Spinal cord (tissue), 10 donors: ENCODE data around the gene ADRA2B. TPM values are rescaled to one million over a fixed set of nuclear protein-coding genes. Genes with fewer than 3 reads are reported as not detected.

Experiments used
- DNase-seq, 6 donors: peaks; one replicate each; pipeline versions ENCODE4 v3.0.0 to v3.0.0-alpha.2; 2013 to 2015; ENCODE audit warnings: low spot score in 6 of 6, low read depth in 4 of 6
- H3K27ac ChIP-seq: one replicate; pipeline ENCODE4 v1.5.1; 2013; ENCODE audit warnings: low read depth, low read length, control low read depth
- H3K27me3 ChIP-seq: one replicate; pipeline ENCODE4 v1.6.1; 2013; ENCODE audit warnings: low read length; ENCODE audit not compliant: control insufficient read depth, insufficient read depth
- H3K36me3 ChIP-seq: one replicate; pipeline ENCODE4 v1.6.1; 2013; ENCODE audit warnings: low read length; ENCODE audit not compliant: control insufficient read depth, insufficient read depth
- H3K4me1 ChIP-seq: one replicate; pipeline ENCODE4 v1.6.1; 2013; ENCODE audit warnings: low read length; ENCODE audit not compliant: control insufficient read depth, insufficient read depth
- H3K4me3 ChIP-seq: one replicate; pipeline ENCODE4 v1.5.1; 2013; ENCODE audit warnings: low read depth, low read length, control low read depth
- H3K9me3 ChIP-seq: one replicate; pipeline ENCODE4 v1.6.1; 2013; ENCODE audit warnings: low read length; ENCODE audit not compliant: control insufficient read depth, insufficient read depth
- WGBS: methylation state at CpG from one replicate; pipeline ENCODE4 v1.1.5; 2013; ENCODE audit warnings: missing lambda C conversion rate; ENCODE audit not compliant: insufficient coverage; 5-methylcytosine and 5-hydroxymethylcytosine counted together
- polyA plus RNA-seq, 2 donors: library from polyadenylated mRNA; unstranded; fragments of 120-200 nt; gene quantifications; one replicate each; pipeline ENCODE4 v1.2.1, GENCODE V29; 2013; ENCODE audit not compliant: insufficient read length in 2 of 2
- total RNA-seq, 2 donors: library from RNA; depleted of rRNA in 1 of 2; stranded (reverse); fragments of 120-200 nt in 1 of 2; fragments of >200 nt in 1 of 2; gene quantifications; one replicate each; pipeline versions ENCODE4 v1.2.3 to v1.2.4, GENCODE V29; 2013 to 2014
- donor health status: healthy.

ADRA2B gene
- total and polyA plus RNA-seq, 4 donors = 0.25 to 0.88 (median 0.61) TPM

DNA sequence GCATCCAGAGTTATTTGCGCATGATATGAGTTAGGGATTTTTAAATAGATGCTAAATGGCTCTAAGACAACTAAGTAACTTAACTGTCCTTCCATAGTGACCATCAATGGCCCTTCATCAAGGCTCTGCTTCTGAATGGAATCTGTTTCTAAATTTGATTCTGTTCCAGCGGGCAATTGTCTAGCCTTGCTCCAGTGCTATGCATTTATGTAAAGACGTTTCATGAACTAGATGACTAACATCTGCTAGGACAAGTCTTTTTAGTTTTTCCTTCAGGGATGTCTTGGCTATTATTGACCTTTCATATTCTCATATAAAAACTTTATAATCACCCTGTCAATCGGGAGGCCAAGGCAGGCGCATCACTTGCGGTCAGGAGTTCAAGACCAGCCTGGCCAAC, 12.1 kb upstream of the ADRA2B start:
- no peak for DNase-seq
- no peak overlapping the region for H3K4me3 ChIP-seq
- 33% methylated on average over 1 of the region's 6 CpGs for WGBS
- H3K9me3 ChIP-seq = no peaks in the 10 kb centered on the region
- no peaks in the 10 kb centered on the region for H3K27me3 ChIP-seq
- H3K4me1 ChIP-seq = no peaks in the 10 kb centered on the region
- H3K36me3 ChIP-seq = peaks cover 6% of the 10 kb centered on the region
- no peak overlapping the region for H3K27ac ChIP-seq

- 95% methylated on average over 14 of the region's 14 CpGs for WGBS
- peaks cover 3% of the 10 kb centered on the region for H3K36me3 ChIP-seq
- no peak overlapping the region for H3K27ac ChIP-seq
- H3K4me1 ChIP-seq = no peaks in the 10 kb centered on the region
- H3K27me3 ChIP-seq = peaks cover 15% of the 10 kb centered on the region
- H3K9me3 ChIP-seq = no peaks in the 10 kb centered on the region
- no peak for DNase-seq
- H3K4me3 ChIP-seq = no peak overlapping the region
Observed at GRCh38 chr2:96124406-96125265, 8.3 kb upstream of the ADRA2B start.

DNA sequence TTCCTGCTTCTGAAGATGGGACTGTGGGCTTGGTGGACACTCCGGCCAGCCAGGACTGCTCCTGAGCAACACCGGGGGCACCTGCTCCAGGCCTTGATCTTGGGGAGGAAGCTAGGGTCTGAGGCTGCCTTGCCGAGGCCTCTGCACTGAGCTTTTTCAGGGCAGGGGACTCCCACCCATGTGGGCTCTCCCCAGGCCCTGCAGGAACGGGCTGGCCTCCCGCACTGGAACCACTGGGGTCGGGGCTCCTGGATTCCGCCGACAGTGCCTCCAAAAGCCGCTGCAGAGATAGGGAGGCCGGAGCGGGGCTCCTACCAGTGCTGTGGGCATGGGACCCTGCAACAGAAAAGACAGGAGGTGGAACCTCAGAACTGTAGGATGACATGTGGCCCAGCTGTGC, 7.6 kb upstream of the ADRA2B start:
- no peak overlapping the region for H3K27ac ChIP-seq
- no peak for DNase-seq
- WGBS = 95% methylated on average over 11 of the region's 11 CpGs
- H3K4me1 ChIP-seq = no peaks in the 10 kb centered on the region
- H3K27me3 ChIP-seq = peaks cover 19% of the 10 kb centered on the region
- no peak overlapping the region for H3K4me3 ChIP-seq
- H3K9me3 ChIP-seq = no peaks in the 10 kb centered on the region
- H3K36me3 ChIP-seq = peaks cover 2% of the 10 kb centered on the region

- no peak overlapping the region for H3K27ac ChIP-seq
- H3K36me3 ChIP-seq = peaks cover 2% of the 10 kb centered on the region
- WGBS = no CpG with 5 or more reads among the region's 1 CpG
- H3K4me3 ChIP-seq = no peak overlapping the region
- no peaks in the 10 kb centered on the region for H3K9me3 ChIP-seq
- peaks cover 21% of the 10 kb centered on the region for H3K27me3 ChIP-seq
- no peak for DNase-seq
- H3K4me1 ChIP-seq = peaks cover 4% of the 10 kb centered on the region
Observed at GRCh38 chr2:96123290-96123689, 6.9 kb upstream of the ADRA2B start.

GRCh38 chr2:96122391-96122790, 6.0 kb upstream of the ADRA2B start:
- Histone ChIP-seq H3K4me1 (peaks cover 12% of the 10 kb centered on the region), H3K4me3 (no peak overlapping the region), H3K27ac (no peak overlapping the region), H3K9me3 (no peaks in the 10 kb centered on the region), H3K36me3 (peaks cover 2% of the 10 kb centered on the region), H3K27me3 (peaks cover 30% of the 10 kb centered on the region)
- DNase-seq = no peak
- 87% methylated on average over 4 of the region's 5 CpGs for WGBS

DNA sequence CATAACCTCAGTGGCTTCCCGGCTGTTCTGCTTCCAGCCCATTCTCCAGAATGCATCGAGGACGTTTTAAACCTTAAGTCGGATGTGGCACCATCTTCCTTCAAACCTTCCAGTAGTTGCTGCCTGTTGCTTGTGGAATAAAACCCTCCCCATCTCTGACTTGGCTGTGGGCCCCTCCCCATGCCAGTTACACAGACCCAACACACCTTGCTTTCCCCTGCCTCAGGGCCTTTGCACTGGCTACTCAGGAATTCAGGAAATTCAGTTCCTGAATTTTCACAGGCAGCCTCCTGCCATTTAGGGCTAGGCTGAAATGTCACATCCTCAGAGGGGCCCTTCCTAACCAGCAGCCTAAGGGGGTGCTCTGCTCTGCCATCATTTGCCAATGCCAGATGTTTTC, 5.0 kb upstream of the ADRA2B start:
- peaks cover 2% of the 10 kb centered on the region for H3K36me3 ChIP-seq
- WGBS = 90% methylated on average over 4 of the region's 4 CpGs
- no peak for DNase-seq
- H3K4me3 ChIP-seq = no peak overlapping the region
- H3K27me3 ChIP-seq = peaks cover 33% of the 10 kb centered on the region
- no peaks in the 10 kb centered on the region for H3K9me3 ChIP-seq
- H3K27ac ChIP-seq = no peak overlapping the region
- peaks cover 16% of the 10 kb centered on the region for H3K4me1 ChIP-seq

GRCh38 chr2:96120991-96121390, 4.6 kb upstream of the ADRA2B start:
- peaks cover 37% of the 10 kb centered on the region for H3K27me3 ChIP-seq
- H3K4me1 ChIP-seq = peaks cover 16% of the 10 kb centered on the region
- WGBS = 74% methylated on average over 7 of the region's 7 CpGs

DNA sequence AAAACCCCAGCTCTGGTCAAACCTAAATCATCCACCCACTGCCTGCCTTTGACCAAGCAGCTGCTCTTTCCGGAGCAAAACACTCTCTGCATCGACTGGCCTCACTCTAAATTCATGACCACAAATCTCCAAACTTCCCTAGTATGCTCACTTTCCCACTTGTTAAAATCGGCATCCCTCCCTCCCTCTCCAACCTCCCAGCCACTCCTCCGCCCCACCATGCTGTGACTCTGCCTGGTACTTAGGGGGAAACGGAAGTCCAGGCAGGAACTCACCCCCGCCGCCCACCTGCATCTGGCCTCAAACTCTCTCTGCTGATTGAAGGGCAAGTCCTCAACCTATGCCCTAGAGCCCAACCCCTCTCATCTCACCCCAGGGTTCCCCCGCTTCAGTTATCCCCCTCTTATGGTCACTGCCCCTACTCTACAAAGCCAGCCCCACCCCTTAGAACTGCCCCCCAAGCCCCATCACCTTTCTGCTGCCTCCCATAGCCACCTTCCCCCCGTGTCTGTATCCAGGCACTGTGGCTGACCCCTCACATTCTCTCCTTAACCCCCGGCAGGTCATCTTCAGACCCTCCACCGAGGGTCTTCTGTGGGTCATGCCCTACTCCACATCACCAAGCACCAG, 3.8 kb upstream of the ADRA2B start:
- H3K27me3 ChIP-seq = peaks cover 45% of the 10 kb centered on the region
- no peak overlapping the region for H3K4me3 ChIP-seq
- 41% methylated on average over 10 of the region's 11 CpGs for WGBS
- peaks cover 16% of the 10 kb centered on the region for H3K4me1 ChIP-seq
- DNase-seq = no peak
- no peak overlapping the region for H3K27ac ChIP-seq
- H3K9me3 ChIP-seq = no peaks in the 10 kb centered on the region
- peaks cover 2% of the 10 kb centered on the region for H3K36me3 ChIP-seq

More at GRCh38 chr2:96120991-96121390, 4.6 kb upstream of the ADRA2B start:
- Histone ChIP-seq H3K36me3 (peaks cover 2% of the 10 kb centered on the region), H3K27ac (no peak overlapping the region), H3K9me3 (no peaks in the 10 kb centered on the region), H3K4me3 (no peak overlapping the region)
- DNase-seq = no peak

GRCh38 chr2:96119389-96119751, 3.0 kb upstream of the ADRA2B start:
- H3K4me3 ChIP-seq = no peak overlapping the region
- no peak overlapping the region for H3K27ac ChIP-seq
- no peaks in the 10 kb centered on the region for H3K9me3 ChIP-seq
- H3K36me3 ChIP-seq = peaks cover 2% of the 10 kb centered on the region
- DNase-seq = no peak
- H3K27me3 ChIP-seq = peaks cover 47% of the 10 kb centered on the region
- WGBS = 93% methylated on average over 3 of the region's 5 CpGs
- H3K4me1 ChIP-seq = peaks cover 16% of the 10 kb centered on the region
